Liver (tissue), 9 donors: ENCODE data around the gene SHB. TPM values are rescaled to one million over a fixed set of nuclear protein-coding genes. Genes with fewer than 3 reads are reported as not detected.

Experiments
- DNase-seq: peaks from one replicate; pipeline ENCODE4 v3.0.0-alpha.2; 2017; ENCODE audit warnings: low spot score
- H3K27ac ChIP-seq, 2 donors: one replicate each; pipeline ENCODE4 v1.7.0; 2013; ENCODE audit warnings: inconsistent platforms in 2 of 2, low read length in 2 of 2, control low read depth in 1 of 2, low read depth in 1 of 2, mild to moderate bottlenecking in 1 of 2
- H3K27me3 ChIP-seq, 4 donors: one replicate each; pipeline versions ENCODE4 v1.6.1 to v1.7.0; 2013; ENCODE audit warnings: low read length in 3 of 4, inconsistent platforms in 1 of 4, mild to moderate bottlenecking in 1 of 4, moderate library complexity in 1 of 4; ENCODE audit not compliant: control insufficient read depth in 4 of 4, insufficient read depth in 4 of 4
- H3K36me3 ChIP-seq, 4 donors: one replicate each; pipeline versions ENCODE4 v1.6.1 to v1.7.0; 2013; ENCODE audit warnings: low read length in 3 of 4, mild to moderate bottlenecking in 3 of 4, low read depth in 1 of 4, moderate library complexity in 1 of 4; ENCODE audit not compliant: control insufficient read depth in 4 of 4, insufficient read depth in 3 of 4
- H3K4me1 ChIP-seq, 4 donors: one replicate each; pipeline versions ENCODE4 v1.6.1 to v1.7.0; 2013; ENCODE audit warnings: low read length in 3 of 4, mild to moderate bottlenecking in 3 of 4, moderate library complexity in 1 of 4; ENCODE audit not compliant: control insufficient read depth in 4 of 4, insufficient read depth in 4 of 4
- H3K4me3 ChIP-seq, 3 donors: one replicate each; pipeline versions ENCODE4 v1.6.1 to v1.7.0; 2013; ENCODE audit warnings: low read length in 3 of 3, control low read depth in 1 of 3, low read depth in 1 of 3, mild to moderate bottlenecking in 1 of 3
- H3K9ac ChIP-seq, 2 donors: one replicate each; pipeline ENCODE4 v1.7.0; 2013; ENCODE audit warnings: low read length in 2 of 2, mild to moderate bottlenecking in 2 of 2, moderate library complexity in 2 of 2, control low read depth in 1 of 2, low read depth in 1 of 2
- H3K9me3 ChIP-seq, 4 donors: one replicate each; pipeline versions ENCODE4 v1.6.1 to v1.7.0; 2013; ENCODE audit warnings: low read length in 3 of 4; ENCODE audit not compliant: control insufficient read depth in 4 of 4
- ATF3 ChIP-seq: IDR thresholded peaks from 2 replicates; pipeline ENCODE4 v1.6.1; 2016; ENCODE audit warnings: antibody characterized with exemption
- EGR1 ChIP-seq, 2 donors: IDR thresholded peaks; 2 replicates each; pipeline ENCODE4 v1.6.1; 2016 to 2018; ENCODE audit warnings: antibody characterized with exemption in 2 of 2, low read depth in 2 of 2
- FOXA1 ChIP-seq: IDR thresholded peaks from 2 replicates; pipeline ENCODE4 v1.6.1; 2016; ENCODE audit warnings: antibody characterized with exemption
- FOXA2 ChIP-seq: IDR thresholded peaks from 2 replicates; pipeline ENCODE4 v1.6.1; 2016; ENCODE audit warnings: antibody characterized with exemption
- GABPA ChIP-seq, 2 donors: IDR thresholded peaks in 1 of 2; conservative IDR thresholded peaks in 1 of 2; 2 replicates each; pipeline ENCODE4 v1.6.1; 2016; ENCODE audit warnings: antibody characterized with exemption in 2 of 2, mild to moderate bottlenecking in 1 of 2, moderate library complexity in 1 of 2
- HNF4A ChIP-seq, 2 donors: conservative IDR thresholded peaks; 2 replicates each; pipeline ENCODE4 v1.6.1; 2016; ENCODE audit warnings: antibody characterized with exemption in 2 of 2, mild to moderate bottlenecking in 2 of 2
- JUND ChIP-seq, 2 donors: IDR thresholded peaks; 2 replicates each; pipeline ENCODE4 v1.6.1; 2016; ENCODE audit warnings: antibody characterized with exemption in 2 of 2
- NR2F2 ChIP-seq: IDR thresholded peaks from 2 replicates; pipeline ENCODE4 v1.6.1; 2016; ENCODE audit warnings: antibody characterized with exemption
- RAD21 ChIP-seq, 2 donors: IDR thresholded peaks; 2 replicates each; pipeline ENCODE4 v1.6.1; 2016; ENCODE audit warnings: antibody characterized with exemption in 2 of 2, mild to moderate bottlenecking in 2 of 2
- RXRA ChIP-seq, 2 donors: IDR thresholded peaks; 2 replicates each; pipeline ENCODE4 v1.6.1; 2017 to 2018; ENCODE audit warnings: antibody characterized with exemption in 2 of 2, mild to moderate bottlenecking in 1 of 2
- SP1 ChIP-seq: IDR thresholded peaks from 2 replicates; pipeline ENCODE4 v1.6.1; 2018; ENCODE audit warnings: antibody characterized with exemption, mild to moderate bottlenecking
- TAF1 ChIP-seq: conservative IDR thresholded peaks from 2 replicates; pipeline ENCODE4 v1.6.1; 2016; ENCODE audit warnings: antibody characterized with exemption, mild to moderate bottlenecking
- ZBTB33 ChIP-seq: IDR thresholded peaks from 2 replicates; pipeline ENCODE4 v1.6.1; 2016; ENCODE audit warnings: antibody characterized with exemption
- WGBS: extraction: QIAGEN DNeasy Blood & Tissue Kit; methylation state at CpG from one replicate; pipeline ENCODE4 v1.1.7; 2013; 5-methylcytosine and 5-hydroxymethylcytosine counted together
- polyA plus RNA-seq, 2 donors: library from polyadenylated mRNA; stranded (reverse) in 1 of 2; unstranded in 1 of 2; fragments of 200-250 nt in 1 of 2; fragments of >200 nt in 1 of 2; fragmentation: Nextera tagmentation in 1 of 2; extraction: Ambion mirVana in 1 of 2; gene quantifications; one replicate each; pipeline versions ENCODE4 v1.2.1 to v1.2.3, GENCODE V29; 2013 to 2015
- total RNA-seq, 2 donors: library from RNA; depleted of rRNA; stranded (reverse); fragments of >200 nt; gene quantifications; one replicate each; pipeline ENCODE4 v1.2.3, GENCODE V29; 2014
- TF ChIP-seq, protein P1 (sequence below): fragments of 150-350 bp; IDR thresholded peaks from 2 replicates; pipeline ENCODE4 v1.5.1; 2017; ENCODE audit warnings: improper control_type of control experiment, low read depth, low read length; ENCODE audit not compliant: missing input control
- TF ChIP-seq, protein P2 (sequence below): IDR thresholded peaks from 2 replicates; pipeline ENCODE4 v1.6.1; 2016; ENCODE audit warnings: antibody characterized with exemption
- donor health status: healthy.
- donor health status: healthy.
- donor health status: healthy.
- donor health status: healthy.
- donor health status: healthy.

Gene SHB
- total and polyA plus RNA-seq, 4 donors = 3.4 to 17.3 (median 7.0) TPM

DNA sequence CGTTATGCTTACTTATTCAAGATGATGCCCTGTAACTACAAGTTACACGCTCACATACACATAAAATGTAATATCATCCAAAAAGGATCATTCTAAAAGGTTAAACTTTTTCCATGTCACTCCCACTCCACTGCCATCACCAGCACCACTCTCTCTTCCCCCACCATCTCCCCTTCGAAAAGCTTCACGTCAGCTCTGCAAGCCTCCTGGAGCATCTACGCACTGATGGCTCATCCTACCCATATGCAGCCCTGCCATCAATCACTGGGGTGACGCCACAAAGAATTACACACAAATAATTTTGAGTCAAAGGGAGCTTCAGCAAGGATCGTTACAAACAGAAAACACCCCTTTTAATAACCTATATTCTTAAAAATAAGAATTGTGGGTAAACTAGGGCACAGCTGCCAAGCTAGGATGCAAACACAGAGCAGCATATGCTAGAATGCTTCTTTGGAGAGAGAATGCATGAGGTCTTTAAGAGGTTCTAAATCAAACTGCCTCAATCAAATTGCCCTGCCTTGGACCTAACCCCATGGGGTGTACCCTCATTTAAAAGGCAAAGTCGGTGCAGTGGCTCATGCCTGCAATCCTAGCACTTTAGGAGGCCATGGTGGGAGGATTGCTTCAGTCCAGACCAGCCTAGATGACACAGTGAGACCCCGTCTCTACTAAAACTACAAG lies 56.1 kb downstream of the SHB start:
- Histone ChIP-seq H3K9me3 (no peaks in the 10 kb centered on the region), H3K36me3 (peaks cover 2 to 31% (median 14%) of the 10 kb centered on the region in 4 donors), H3K27me3 (no peaks in the 10 kb centered on the region), H3K4me1 (peaks cover 13 to 48% (median 41%) of the 10 kb centered on the region in 4 donors), H3K9ac (no peak overlapping the region), H3K27ac (no peak overlapping the region), H3K4me3 (no peak overlapping the region)
- no peak for DNase-seq
- WGBS = 93% methylated on average over 9 of the region's 9 CpGs
- TF ChIP-seq TAF1 = no peak
- TF ChIP-seq ZBTB33 = no peak
- no peak for TF ChIP-seq JUND (IDR thresholded peaks at IDR 0.05)
- TF ChIP-seq NR2F2 = no peak

DNA sequence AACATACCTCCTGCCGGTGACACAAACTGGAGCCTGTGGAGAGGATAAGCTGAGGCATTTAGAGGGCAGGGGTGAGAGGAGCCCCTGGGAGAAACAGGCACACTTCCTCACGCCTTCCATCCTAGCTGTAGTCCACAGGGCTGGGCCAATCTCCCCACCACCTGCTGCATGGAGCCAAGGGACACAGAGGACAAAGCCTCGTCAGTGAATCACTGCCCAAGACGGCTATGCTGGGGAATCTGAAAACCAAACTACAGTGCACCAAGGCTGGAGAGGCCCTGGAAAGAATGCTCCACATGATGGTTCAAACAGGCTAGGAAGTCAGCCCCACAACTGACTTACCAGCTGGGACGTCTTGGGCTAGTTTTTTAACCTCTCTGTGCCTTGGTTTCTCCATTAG lies 57.0 kb downstream of the SHB start:
- H3K27me3 ChIP-seq = no peaks in the 10 kb centered on the region
- H3K4me3 ChIP-seq = no peak overlapping the region
- no peak overlapping the region for H3K9ac ChIP-seq
- WGBS = 93% methylated on average over 5 of the region's 5 CpGs
- peaks cover 9 to 41% (median 32%) of the 10 kb centered on the region in 4 donors for H3K4me1 ChIP-seq
- no peaks in the 10 kb centered on the region for H3K9me3 ChIP-seq
- no peak for DNase-seq
- peaks cover 2 to 31% (median 14%) of the 10 kb centered on the region in 4 donors for H3K36me3 ChIP-seq
- TF ChIP-seq FOXA2 = no peak
- TF ChIP-seq, protein P1, sequence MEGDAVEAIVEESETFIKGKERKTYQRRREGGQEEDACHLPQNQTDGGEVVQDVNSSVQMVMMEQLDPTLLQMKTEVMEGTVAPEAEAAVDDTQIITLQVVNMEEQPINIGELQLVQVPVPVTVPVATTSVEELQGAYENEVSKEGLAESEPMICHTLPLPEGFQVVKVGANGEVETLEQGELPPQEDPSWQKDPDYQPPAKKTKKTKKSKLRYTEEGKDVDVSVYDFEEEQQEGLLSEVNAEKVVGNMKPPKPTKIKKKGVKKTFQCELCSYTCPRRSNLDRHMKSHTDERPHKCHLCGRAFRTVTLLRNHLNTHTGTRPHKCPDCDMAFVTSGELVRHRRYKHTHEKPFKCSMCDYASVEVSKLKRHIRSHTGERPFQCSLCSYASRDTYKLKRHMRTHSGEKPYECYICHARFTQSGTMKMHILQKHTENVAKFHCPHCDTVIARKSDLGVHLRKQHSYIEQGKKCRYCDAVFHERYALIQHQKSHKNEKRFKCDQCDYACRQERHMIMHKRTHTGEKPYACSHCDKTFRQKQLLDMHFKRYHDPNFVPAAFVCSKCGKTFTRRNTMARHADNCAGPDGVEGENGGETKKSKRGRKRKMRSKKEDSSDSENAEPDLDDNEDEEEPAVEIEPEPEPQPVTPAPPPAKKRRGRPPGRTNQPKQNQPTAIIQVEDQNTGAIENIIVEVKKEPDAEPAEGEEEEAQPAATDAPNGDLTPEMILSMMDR = no peak
- no peak overlapping the region for H3K27ac ChIP-seq

DNA sequence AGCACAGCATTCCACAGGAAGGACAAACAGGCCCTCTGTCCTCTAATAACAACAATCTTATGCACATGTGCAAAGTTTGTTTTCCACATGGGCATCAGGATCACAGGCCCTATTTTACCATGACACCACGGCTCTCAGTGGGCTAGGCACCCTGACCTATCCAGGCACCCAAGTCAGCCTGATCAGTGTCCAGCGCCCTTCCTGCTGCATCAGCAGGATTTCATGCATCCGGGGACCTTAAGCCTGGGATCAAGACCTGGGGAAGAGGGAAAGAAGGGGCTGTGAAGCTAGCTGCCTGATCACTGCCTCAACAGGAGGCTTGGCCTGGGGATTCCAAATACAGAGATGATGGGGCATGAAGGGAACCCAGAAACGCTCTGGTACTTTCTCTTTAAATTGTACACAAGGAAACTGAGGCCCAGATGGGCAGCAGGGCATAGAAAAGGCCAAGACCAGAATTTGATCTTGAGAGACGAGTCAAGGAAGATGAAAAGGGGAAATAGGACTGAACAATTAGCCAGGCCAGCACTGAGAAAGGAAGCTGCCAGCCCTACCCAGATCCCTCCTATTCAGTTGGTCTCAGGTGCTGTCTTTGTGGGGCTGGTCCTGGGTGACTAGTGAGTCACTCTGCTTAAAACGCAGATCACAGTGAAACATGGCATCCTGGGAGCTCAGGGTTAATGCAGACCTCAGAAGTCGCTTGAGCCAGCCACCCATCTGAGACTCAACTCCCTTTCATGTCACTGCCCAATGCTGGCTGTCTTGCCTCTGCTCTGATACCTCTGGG lies 57.9 kb downstream of the SHB start:
- no peak for TF ChIP-seq FOXA2
- no peak for TF ChIP-seq HNF4A (conservative IDR thresholded peaks at IDR 0.05)
- TF ChIP-seq FOXA1 = no peak
- TF ChIP-seq, protein P2, sequence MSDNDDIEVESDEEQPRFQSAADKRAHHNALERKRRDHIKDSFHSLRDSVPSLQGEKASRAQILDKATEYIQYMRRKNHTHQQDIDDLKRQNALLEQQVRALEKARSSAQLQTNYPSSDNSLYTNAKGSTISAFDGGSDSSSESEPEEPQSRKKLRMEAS = no peak
- TF ChIP-seq ZBTB33 = no peak
- no peak for TF ChIP-seq RAD21 (IDR thresholded peaks at IDR 0.05)
- no peak for TF ChIP-seq RXRA (IDR thresholded peaks at IDR 0.05)
- no peak for TF ChIP-seq TAF1
- no peak for TF ChIP-seq NR2F2
- no peak for TF ChIP-seq SP1
- no peak for TF ChIP-seq EGR1 (IDR thresholded peaks at IDR 0.05; ENCODE audit: low read depth in 2 of 2)
- TF ChIP-seq ATF3 = no peak
- TF ChIP-seq GABPA (IDR thresholded peaks at IDR 0.05 in 1 of 2, conservative IDR thresholded peaks at IDR 0.05 in 1 of 2) = no peak
- H3K27me3 ChIP-seq = no peaks in the 10 kb centered on the region
- peaks cover 2 to 31% (median 14%) of the 10 kb centered on the region in 4 donors for H3K36me3 ChIP-seq
- H3K9me3 ChIP-seq = no peaks in the 10 kb centered on the region
- peaks cover 8 to 33% (median 23%) of the 10 kb centered on the region in 4 donors for H3K4me1 ChIP-seq
- no peak overlapping the region for H3K4me3 ChIP-seq
- 88% methylated on average over 7 of the region's 7 CpGs for WGBS
- H3K27ac ChIP-seq = no peak overlapping the region
- H3K9ac ChIP-seq = no peak overlapping the region
- DNase-seq = no peak
